Measurements from ENCODE around the gene IFIT3. TPM values are rescaled to one million over a fixed set of nuclear protein-coding genes. Genes with fewer than 3 reads are reported as not detected.

The IFIT3 gene, protein sequence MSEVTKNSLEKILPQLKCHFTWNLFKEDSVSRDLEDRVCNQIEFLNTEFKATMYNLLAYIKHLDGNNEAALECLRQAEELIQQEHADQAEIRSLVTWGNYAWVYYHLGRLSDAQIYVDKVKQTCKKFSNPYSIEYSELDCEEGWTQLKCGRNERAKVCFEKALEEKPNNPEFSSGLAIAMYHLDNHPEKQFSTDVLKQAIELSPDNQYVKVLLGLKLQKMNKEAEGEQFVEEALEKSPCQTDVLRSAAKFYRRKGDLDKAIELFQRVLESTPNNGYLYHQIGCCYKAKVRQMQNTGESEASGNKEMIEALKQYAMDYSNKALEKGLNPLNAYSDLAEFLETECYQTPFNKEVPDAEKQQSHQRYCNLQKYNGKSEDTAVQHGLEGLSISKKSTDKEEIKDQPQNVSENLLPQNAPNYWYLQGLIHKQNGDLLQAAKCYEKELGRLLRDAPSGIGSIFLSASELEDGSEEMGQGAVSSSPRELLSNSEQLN
- total RNA-seq: 1 to 10 TPM; 4.3 to 5.1 TPM

DNA sequence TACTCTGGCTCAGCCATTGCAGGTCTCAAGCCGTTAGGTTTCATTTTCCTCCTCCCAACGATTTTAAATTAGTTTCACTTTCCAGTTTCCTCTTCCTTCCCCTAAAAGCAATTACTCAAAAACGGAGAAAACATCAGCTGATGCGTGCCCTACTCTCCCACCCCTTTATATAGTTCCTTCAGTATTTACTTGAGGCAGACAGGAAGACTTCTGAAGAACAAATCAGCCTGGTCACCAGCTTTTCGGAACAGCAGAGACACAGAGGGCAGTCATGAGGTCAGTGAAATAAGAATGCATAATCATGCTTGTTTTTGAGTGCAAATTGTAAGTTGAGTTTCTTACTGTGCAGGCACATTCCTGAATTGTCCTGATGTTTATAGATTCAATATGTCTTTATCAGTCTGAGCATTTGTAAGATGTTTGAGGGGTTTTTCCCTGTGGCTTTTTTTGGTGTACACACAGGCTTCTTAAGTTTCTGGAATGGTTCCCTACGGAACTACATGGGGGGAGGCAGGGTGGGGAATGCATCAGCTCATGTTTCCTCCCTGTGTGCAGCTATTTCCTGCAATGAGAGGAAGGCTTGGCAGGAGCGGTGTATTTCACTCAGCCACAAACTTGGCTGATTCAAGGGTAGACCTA, at the start of gene IFIT3:
Gene IFIT3, plus strand, starts transcription at position 195 of the 639 bp plus-strand sequence. Its CDS starts 77 bp downstream, at position 272.
- peak; percentile 58 for DNase-seq
- intact Hi-C loops (cut with DNase I): no loop called here
- Histone ChIP-seq H3K27me3 (no peaks in the 10 kb centered on the region), H3K4me1 (peaks cover 2% of the 10 kb centered on the region), H3K9me3 (no peaks in the 10 kb centered on the region), H3K9ac (ENCODE audit: low read depth in 2 of 2, low read length in 2 of 2) (peak within 1 kb of the TSS; percentile 9 to 81), H3K4me3 (peak within 1 kb of the TSS; percentile 33), H3K36me3 (no peaks in the 10 kb centered on the region), H3K27ac (peak within 1 kb of the TSS; percentile 88)
- TF ChIP-seq, protein P1, sequence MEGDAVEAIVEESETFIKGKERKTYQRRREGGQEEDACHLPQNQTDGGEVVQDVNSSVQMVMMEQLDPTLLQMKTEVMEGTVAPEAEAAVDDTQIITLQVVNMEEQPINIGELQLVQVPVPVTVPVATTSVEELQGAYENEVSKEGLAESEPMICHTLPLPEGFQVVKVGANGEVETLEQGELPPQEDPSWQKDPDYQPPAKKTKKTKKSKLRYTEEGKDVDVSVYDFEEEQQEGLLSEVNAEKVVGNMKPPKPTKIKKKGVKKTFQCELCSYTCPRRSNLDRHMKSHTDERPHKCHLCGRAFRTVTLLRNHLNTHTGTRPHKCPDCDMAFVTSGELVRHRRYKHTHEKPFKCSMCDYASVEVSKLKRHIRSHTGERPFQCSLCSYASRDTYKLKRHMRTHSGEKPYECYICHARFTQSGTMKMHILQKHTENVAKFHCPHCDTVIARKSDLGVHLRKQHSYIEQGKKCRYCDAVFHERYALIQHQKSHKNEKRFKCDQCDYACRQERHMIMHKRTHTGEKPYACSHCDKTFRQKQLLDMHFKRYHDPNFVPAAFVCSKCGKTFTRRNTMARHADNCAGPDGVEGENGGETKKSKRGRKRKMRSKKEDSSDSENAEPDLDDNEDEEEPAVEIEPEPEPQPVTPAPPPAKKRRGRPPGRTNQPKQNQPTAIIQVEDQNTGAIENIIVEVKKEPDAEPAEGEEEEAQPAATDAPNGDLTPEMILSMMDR (IDR thresholded peaks at IDR 0.05): no peak

DNA sequence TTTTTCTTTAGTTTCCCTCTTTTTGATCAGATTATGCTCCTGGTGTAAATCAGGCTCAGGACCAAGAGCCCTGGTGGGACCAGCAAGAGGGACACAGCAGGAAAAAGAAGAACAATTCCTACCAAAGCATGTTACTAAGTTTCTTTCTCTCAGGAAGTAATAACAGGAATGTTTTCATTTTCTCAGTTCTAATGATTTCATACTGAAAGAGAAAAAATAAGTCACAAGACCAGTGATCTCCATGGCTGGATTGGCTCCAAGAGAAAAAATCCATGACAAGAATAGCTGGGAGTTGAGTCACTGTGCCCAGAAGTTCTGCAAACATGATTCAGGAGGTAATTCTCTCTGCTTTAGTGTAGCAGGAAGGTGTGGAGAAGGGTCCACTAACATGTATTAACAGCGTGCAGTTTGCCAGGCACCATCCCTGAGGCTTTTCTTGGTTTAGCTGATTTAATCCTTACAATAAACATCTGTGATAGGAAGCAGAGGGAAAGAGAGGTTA, 49.7 kb upstream of the IFIT3 start:
- TF ChIP-seq, protein P1 (IDR thresholded peaks at IDR 0.05): no peak
- Histone ChIP-seq H3K4me3 (no peak overlapping the region), H3K27me3 (no peaks in the 10 kb centered on the region), H3K36me3 (no peaks in the 10 kb centered on the region), H3K27ac (peak overlapping the region; percentile 50), H3K9ac (ENCODE audit: low read depth in 2 of 2, low read length in 2 of 2) (peak overlapping the region in 1 of 2 donors; percentile 5), H3K9me3 (no peaks in the 10 kb centered on the region), H3K4me1 (no peaks in the 10 kb centered on the region)
- intact Hi-C loops (cut with DNase I): no loop called here
- DNase-seq: peak; percentile 40

DNA sequence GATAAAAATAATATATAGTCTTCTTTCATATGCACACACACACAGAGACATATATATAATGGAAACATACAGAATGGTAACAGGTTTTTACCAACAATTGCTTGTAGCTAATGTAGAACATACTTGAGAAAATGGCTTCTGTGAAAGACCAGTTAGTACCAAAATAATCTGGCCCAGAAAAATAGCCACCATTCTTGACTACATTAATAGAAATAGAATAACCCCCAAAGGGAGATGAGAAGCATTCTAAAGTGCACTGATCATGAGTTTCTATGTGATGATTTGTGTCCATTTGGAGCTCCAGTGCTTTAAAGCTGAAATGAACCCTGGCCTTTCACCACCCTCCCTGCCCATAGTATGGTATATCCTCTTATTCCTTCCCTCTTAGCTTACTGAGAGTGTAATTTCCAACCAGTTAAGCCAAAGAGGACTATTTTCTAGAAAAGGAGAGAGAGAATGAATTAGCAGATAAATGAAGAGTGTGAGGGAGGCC, 48.9 kb upstream of the IFIT3 start:
- no peaks in the 10 kb centered on the region for H3K4me1 ChIP-seq

DNA sequence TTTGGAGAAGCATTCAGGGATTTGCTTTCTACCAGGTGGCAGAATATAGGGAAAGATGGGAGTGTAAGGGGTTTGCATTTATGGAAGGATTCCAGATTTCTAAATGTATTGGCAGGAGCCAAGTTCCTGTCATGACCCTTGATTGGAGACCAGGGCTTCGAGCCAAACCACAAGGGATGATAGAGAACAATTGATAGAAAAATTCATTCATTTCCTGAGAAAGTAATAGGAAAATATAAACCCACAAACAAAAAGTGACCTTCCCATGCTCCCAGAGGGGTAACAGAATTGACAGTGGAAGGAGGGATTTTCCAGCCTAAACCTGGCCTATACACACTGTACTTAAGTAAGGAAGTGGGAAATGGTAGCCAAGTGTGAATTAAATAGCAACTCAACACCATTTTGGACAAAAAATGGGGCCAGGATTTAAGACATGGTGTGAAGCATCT, 48.4 kb upstream of the IFIT3 start:
- Histone ChIP-seq H3K4me1 (no peaks in the 10 kb centered on the region), H3K27me3 (no peaks in the 10 kb centered on the region), H3K9ac (ENCODE audit: low read depth in 2 of 2, low read length in 2 of 2) (no peak overlapping the region), H3K36me3 (no peaks in the 10 kb centered on the region), H3K27ac (peak overlapping the region; percentile 15), H3K4me3 (no peak overlapping the region), H3K9me3 (no peaks in the 10 kb centered on the region)
- DNase-seq: no peak
- TF ChIP-seq, protein P1 (IDR thresholded peaks at IDR 0.05): no peak
- intact Hi-C loops (cut with DNase I): no loop called here

More for the DNA sequence above, 48.9 kb upstream of the IFIT3 start:
- Histone ChIP-seq H3K4me3 (no peak overlapping the region), H3K9ac (ENCODE audit: low read depth in 2 of 2, low read length in 2 of 2) (no peak overlapping the region), H3K9me3 (no peaks in the 10 kb centered on the region), H3K27ac (peak overlapping the region; percentile 15), H3K27me3 (no peaks in the 10 kb centered on the region), H3K36me3 (no peaks in the 10 kb centered on the region)
- TF ChIP-seq, protein P1 (IDR thresholded peaks at IDR 0.05): no peak
- intact Hi-C loops (cut with DNase I): no loop called here
- DNase-seq: no peak

DNA sequence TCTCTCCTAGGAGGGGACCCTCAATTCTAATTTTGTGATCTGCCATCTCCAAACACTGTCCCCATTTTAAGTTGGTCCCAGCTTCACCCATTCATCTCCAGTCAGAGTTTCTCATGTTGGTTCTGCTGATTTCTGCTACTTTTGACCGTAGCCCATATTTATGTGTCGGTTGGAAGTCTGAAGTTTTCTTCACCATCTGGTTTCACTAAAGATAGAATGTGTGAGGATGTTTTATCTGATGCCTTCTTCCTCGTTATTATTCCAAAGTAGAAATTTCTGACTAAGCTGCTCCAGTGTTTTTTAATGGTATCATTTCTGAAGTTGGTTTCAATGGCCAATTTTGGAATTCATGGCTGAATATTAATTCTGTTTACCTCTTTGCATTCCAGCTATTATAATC, 47.3 kb upstream of the IFIT3 start:
- intact Hi-C loops (cut with DNase I): no loop called here
- no peak overlapping the region for H3K4me3 ChIP-seq
- TF ChIP-seq, protein P1 (IDR thresholded peaks at IDR 0.05): no peak
- H3K27me3 ChIP-seq: no peaks in the 10 kb centered on the region
- no peak overlapping the region for H3K27ac ChIP-seq
- no peaks in the 10 kb centered on the region for H3K4me1 ChIP-seq
- no peaks in the 10 kb centered on the region for H3K9me3 ChIP-seq
- no peaks in the 10 kb centered on the region for H3K36me3 ChIP-seq
- H3K9ac ChIP-seq (ENCODE audit: low read depth in 2 of 2, low read length in 2 of 2): no peak overlapping the region
- no peak for DNase-seq
